Panc1 (cell line): ENCODE measurements around the gene SEPTIN1. TPM values are rescaled to one million over a fixed set of nuclear protein-coding genes. Genes with fewer than 3 reads are reported as not detected.
"Not testable (repeated sequence)": the region's sequence is repeated elsewhere in the genome, so short reads cannot be mapped to it uniquely, and the experiment has no call there.

Experiments
- ATAC-seq: fragments of 200-7000 bp; cut with Tn5 transposase; 2 replicates; pipeline ENCODE4 v1.9.1; 2020; ENCODE audit warnings: mild to moderate bottlenecking, moderate library complexity
- BruUV-seq: library from RNA; stranded (reverse); fragments of 400-500 nt; replicated peaks from 2 replicates; lab custom pipeline; 2021; lab: Mats Ljungman, UMichigan
- CTCF ChIA-PET: fragments of 300-600 bp; sonication (Branson Sonifier 250); formaldehyde crosslinking; loops from one replicate; lab custom pipeline; 2022; ENCODE audit warnings: antibody characterized with exemption; lab: Charles Lee
- POLR2A ChIA-PET: fragments of 300-600 bp; sonication (Branson Sonifier 250); formaldehyde crosslinking; loops from one replicate; lab custom pipeline; 2022; ENCODE audit warnings: antibody characterized with exemption; lab: Charles Lee
- DNase-seq: peaks from one replicate; pipeline ENCODE4 v3.0.0-alpha.2; 2010; ENCODE audit warnings: low read depth, low spot score
- H3K27ac ChIP-seq: 2 replicates; pipeline ENCODE4 v1.5.1; 2011; ENCODE audit warnings: mild to moderate bottlenecking, low read length, inconsistent platforms
- H3K27me3 ChIP-seq: fragments of 200-500 bp; sonication (Bioruptor generic); 2 replicates; pipeline ENCODE4 v1.6.0; 2014; ENCODE audit warnings: low read length, inconsistent platforms; ENCODE audit not compliant: control insufficient read depth, insufficient read depth
- H3K36me3 ChIP-seq: fragments of 200-500 bp; sonication (Bioruptor generic); 2 replicates; pipeline ENCODE4 v1.5.1; 2014; ENCODE audit warnings: inconsistent platforms, mild to moderate bottlenecking, low read length, moderate library complexity; ENCODE audit not compliant: control insufficient read depth, insufficient read depth
- H3K4me1 ChIP-seq: 2 replicates; pipeline ENCODE4 v1.5.1; 2011; ENCODE audit warnings: inconsistent platforms, mild to moderate bottlenecking, low read length, moderate library complexity; ENCODE audit not compliant: control insufficient read depth, insufficient read depth
- H3K4me3 ChIP-seq, 2 experiments: 2 replicates each; pipeline ENCODE4 v1.5.1; 2011 to 2012; ENCODE audit warnings: low read depth in 2 of 2, low read length in 2 of 2, mild to moderate bottlenecking in 2 of 2, inconsistent platforms in 1 of 2, moderate library complexity in 1 of 2
- H3K9me3 ChIP-seq: fragments of 200-500 bp; sonication (Bioruptor generic); 2 replicates; pipeline ENCODE4 v1.5.1; 2014; ENCODE audit warnings: low read depth, mild to moderate bottlenecking, inconsistent platforms, low read length, moderate library complexity; ENCODE audit not compliant: control insufficient read depth, insufficient read depth
- POLR2AphosphoS5 ChIP-seq: IDR thresholded peaks from 2 replicates; pipeline ENCODE4 v1.6.1; 2012; ENCODE audit warnings: mild to moderate bottlenecking, low read depth, low read length, moderate library complexity
- in situ Hi-C: cut with HindIII; loops from 2 replicates; pipeline ENCODE4 v1.10.0; 2016; ENCODE audit warnings: low sequenced_read_pairs, low pct_unique_long_range_greater_than_20kb
- intact Hi-C: fragments of 100-400 bp; cut with micrococcal nuclease; formaldehyde crosslinking; loops from one replicate; pipeline ENCODE4 v1.10.0; 2022; ENCODE audit not compliant: unreplicated experiment
- total RNA-seq: library from RNA; stranded (reverse); gene quantifications from one replicate; pipeline ENCODE4 v1.2.1, GENCODE V29; 2021; ENCODE audit not compliant: unreplicated experiment

The SEPTIN1 gene
- total RNA-seq, 1 experiment from 2014 or later, result 1.7 TPM

GRCh38 chr16:30335028-30335597 lies 47.2 kb downstream of the SEPTIN1 start:
- ChIA-PET POLR2A (interaction anchor here (0.6 to 1.0 kb wide), 7 partner anchors 15 to 1531 kb away, joined by 3 to 11 read pairs (median 7); partner anchors contain the start of genes CD2BP2 and TBC1D10B), CTCF (interaction anchor here (0.7 kb wide), 1 partner anchor 201 kb away, joined by 3 read pairs; no protein-coding TSS in a partner anchor)
- in situ Hi-C loops, DNase-seq, H3K9me3 ChIP-seq, intact Hi-C loops, H3K36me3 ChIP-seq, H3K27me3 ChIP-seq, BruUV-seq, H3K4me1 ChIP-seq: not testable (repeated sequence)
- Histone ChIP-seq H3K4me3 (peak overlapping the region; percentile 57 to 59), H3K27ac (peak overlapping the region; percentile 69)
- ATAC-seq, result peak; percentile 95
- peak; percentile 79 for TF ChIP-seq POLR2AphosphoS5

- H3K4me1 ChIP-seq, DNase-seq, H3K9me3 ChIP-seq, CTCF ChIA-PET, BruUV-seq, in situ Hi-C loops, H3K36me3 ChIP-seq, H3K27me3 ChIP-seq, intact Hi-C loops, H3K27ac ChIP-seq: not testable (repeated sequence)
- H3K4me3 ChIP-seq, result peak overlapping the region; percentile 57 to 59
- POLR2A ChIA-PET, result interaction anchor here (0.6 to 1.0 kb wide), 5 partner anchors 18 to 1531 kb away, joined by 4 to 11 read pairs (median 7); partner anchors contain the start of genes CD2BP2 and TBC1D10B
- ATAC-seq, result peak; percentile 96
Observed at GRCh38 chr16:30334473-30334989, 47.8 kb downstream of the SEPTIN1 start.

Other genes with a start within 250 kb of the SEPTIN1 start
- gene CORO1A, start 199.0 kb downstream of the SEPTIN1 start, total RNA-seq, result 3.7 TPM
- 178 TPM for gene BOLA2B, start 188.9 kb downstream of the SEPTIN1 start, total RNA-seq
- 18.5 TPM for gene SLX1A, start 188.7 kb downstream of the SEPTIN1 start, total RNA-seq
- 16.8 TPM for gene SULT1A3, start 183.3 kb downstream of the SEPTIN1 start, total RNA-seq
- gene NPIPB13, start 134.1 kb downstream of the SEPTIN1 start, total RNA-seq, result 19.8 TPM
- 90.7 TPM for gene CD2BP2, start 27.3 kb downstream of the SEPTIN1 start, total RNA-seq
- 52.6 TPM for gene TBC1D10B, start 12.1 kb downstream of the SEPTIN1 start, total RNA-seq
- not detected for gene MYL11, start 7.8 kb downstream of the SEPTIN1 start, total RNA-seq
- gene ZNF48, start 12.9 kb upstream of the SEPTIN1 start, total RNA-seq, result 16.6 TPM
- 14.4 TPM for gene ZNF771, start 25.0 kb upstream of the SEPTIN1 start, total RNA-seq
- gene DCTPP1, start 47.5 kb upstream of the SEPTIN1 start, total RNA-seq, result 120 TPM
- gene SEPHS2, start 63.3 kb upstream of the SEPTIN1 start, total RNA-seq, result 68.5 TPM
- 0.54 TPM for gene ITGAL, start 90.2 kb upstream of the SEPTIN1 start, total RNA-seq
- gene ZNF768, start 144.0 kb upstream of the SEPTIN1 start, total RNA-seq, result 68.3 TPM
- 10.9 TPM for gene ZNF747, start 152.3 kb upstream of the SEPTIN1 start, total RNA-seq
- 16.7 TPM for gene ZNF764, start 175.8 kb upstream of the SEPTIN1 start, total RNA-seq
- gene ZNF688, start 189.2 kb upstream of the SEPTIN1 start, total RNA-seq, result 7.7 TPM
- gene ZNF785, start 203.1 kb upstream of the SEPTIN1 start, total RNA-seq, result 6.2 TPM
- gene ZNF689, start 227.8 kb upstream of the SEPTIN1 start, total RNA-seq, result 16.5 TPM